ENCODE measurements around the gene WFS1. TPM values are rescaled to one million over a fixed set of nuclear protein-coding genes. Genes with fewer than 3 reads are reported as not detected.

Gene WFS1
- total RNA-seq, 1 donor from 2014 or later: 70.5 TPM

DNA sequence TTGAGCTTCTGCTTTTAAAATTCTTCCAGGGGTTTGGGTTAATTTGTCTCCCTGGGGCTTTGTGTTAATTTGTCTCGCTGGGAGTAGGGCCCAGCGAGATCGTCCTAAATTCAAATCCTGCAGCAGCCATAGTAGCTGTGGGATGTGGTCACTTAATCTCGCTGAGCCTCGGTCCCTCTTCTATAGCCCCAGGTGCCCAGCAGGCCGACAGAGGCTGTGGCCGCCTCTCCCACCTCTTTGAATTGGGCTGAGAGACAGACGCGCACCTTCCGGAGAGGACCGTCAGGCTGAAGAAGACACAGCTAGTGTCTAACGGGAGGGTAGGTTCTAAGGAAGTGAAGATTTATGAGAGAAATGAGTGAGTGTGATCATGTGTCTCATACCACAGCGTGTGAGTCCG is 15.7 kb upstream of the WFS1 start:
- intact Hi-C loops (cut with micrococcal nuclease): no loop called here
- no peak for DNase-seq
- no peak for ATAC-seq

DNA sequence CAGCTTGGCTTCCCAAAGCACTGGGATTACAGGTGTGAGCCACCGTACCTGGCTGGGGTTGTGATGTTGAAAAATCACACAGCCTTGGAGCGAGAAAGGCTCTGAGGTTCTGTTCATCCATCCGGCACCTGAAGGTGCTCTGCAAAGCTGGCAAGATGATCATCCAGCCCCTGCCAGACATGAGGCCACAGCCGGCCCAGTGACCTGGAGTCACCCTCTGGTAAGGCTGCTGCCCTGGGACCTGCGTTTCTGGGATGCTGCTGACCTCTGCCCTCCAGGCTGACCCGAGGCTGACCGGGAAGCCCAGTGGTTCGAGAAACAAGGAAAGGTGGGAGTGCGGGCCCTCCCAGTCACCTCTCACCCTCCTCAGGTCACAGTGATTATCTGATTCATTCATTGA is 13.5 kb upstream of the WFS1 start:
- intact Hi-C loops (cut with micrococcal nuclease): no loop called here
- ATAC-seq (no peak), DNase-seq (no peak)

DNA sequence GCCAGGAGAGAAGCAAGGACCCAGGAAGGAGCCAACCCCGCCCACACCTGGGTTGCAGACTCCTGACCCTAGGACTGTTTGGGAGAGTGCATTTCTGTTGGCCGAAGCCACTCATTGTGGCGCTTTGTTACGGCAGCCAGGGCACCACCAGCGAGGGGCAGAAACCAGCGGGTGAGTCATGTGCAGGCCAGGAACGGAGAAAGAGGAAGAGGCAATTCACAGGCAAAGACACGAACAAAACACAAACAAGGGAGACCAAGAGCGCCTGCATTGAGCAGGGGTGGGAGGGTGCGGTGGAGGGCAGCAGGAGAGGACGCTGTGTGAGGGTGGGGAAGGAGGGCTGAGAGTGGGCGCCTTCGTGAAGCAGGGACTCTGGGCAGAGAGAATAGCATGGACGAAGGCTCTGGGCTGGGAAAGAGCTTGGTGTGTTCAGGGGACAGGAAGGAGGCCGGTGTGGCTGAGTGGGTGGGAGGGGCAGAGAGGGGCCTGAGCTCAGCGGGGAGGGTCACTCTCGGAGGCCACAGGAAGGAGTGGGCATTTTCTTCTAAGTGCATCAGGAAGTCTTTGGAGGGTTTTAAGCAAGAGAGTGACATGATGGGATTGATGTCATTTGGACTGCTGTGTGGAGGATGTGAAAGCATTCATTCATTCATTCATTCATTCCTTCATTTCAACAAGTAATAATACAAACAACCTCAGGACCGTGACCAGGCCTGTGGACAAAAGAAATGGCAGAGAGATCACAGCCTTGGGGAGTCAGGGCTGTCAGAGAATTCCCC is 12.2 kb upstream of the WFS1 start:
- intact Hi-C loops (cut with micrococcal nuclease): no loop called here
- peak; percentile 18 for ATAC-seq
- no peak for DNase-seq

DNA sequence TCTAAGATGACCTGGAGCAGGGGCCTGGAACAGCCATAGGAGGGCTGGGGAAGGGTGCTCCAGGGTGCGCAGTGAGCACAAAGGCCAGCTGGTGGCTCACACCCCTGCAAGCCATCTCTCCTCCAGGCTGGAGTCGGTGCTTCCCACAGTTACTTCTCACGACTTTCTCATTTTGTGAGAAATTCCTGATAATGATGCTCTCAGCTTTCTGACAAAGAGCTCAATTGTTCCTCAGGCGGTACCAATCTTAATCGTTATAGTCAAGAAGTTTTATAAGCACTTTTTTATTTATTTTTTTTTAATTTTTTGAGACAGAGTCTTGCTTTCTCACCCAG is 11.7 kb upstream of the WFS1 start:
- intact Hi-C loops (cut with micrococcal nuclease): no loop called here
- DNase-seq: no peak

DNA sequence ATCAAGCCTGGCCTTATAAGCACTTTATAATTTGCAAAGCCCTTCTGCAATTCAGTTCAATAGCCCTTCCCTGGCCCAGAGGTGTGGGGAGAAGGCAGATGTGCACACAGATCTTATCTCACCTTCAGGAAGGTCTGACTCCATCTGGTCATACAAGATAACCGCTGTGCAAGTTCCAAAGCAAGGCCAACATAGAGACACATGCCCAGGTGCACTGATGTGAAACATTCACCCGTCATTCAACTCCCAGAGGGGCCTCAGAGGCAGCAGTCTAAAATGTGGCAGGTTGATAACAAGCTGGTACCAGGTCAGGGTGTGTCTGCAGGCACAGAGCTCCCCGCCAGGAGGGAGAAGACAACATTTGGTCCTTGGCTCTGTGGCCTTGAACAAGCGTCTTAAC is 10.9 kb upstream of the WFS1 start:
- intact Hi-C loops (cut with micrococcal nuclease): no loop called here
- ATAC-seq: no peak

More for the DNA sequence above, 11.7 kb upstream of the WFS1 start:
- ATAC-seq: no peak

DNA sequence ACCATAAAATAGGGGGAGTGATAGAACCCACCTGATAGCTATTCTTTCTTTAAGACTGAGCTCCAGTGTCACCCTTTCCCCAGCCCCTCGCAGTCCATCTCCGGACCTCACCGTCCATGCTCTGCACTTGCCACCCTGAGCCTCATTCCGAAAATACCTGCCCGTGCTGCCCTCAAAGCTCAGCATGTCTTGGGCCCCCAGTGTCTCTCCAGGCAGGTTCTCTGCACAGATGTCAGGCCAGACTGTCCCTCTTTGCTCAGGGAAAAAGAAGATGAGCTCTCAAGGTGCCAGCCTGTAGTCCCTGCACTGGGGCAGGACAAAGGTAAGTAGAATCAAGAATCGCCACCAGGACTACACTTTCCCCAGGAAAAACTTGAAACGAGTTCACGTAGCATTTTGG is 9.8 kb upstream of the WFS1 start:
- no peak for ATAC-seq
- DNase-seq: no peak
- intact Hi-C loops (cut with micrococcal nuclease): no loop called here

More for the DNA sequence above, 10.9 kb upstream of the WFS1 start:
- no peak for DNase-seq

DNA sequence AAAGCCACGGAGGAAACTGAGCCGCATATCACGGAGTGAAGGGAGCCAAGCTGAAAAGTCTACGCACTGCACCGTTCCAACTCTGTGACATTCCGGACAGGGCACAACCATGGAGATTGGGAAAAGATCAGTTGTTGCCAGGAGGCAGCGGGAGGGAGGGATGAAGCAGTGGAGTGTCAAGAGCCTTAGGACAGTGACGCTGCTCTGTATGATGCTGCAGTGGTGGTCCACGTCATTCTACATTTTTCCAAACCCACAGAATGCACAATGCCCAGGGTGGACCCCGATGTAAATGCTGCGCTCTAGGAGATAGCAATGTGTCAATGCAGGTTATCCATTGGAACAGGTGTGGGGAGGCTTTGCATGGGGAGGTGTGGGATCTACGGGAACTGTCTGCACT is 7.5 kb upstream of the WFS1 start:
- no peak for ATAC-seq
- DNase-seq: no peak
- intact Hi-C loops (cut with micrococcal nuclease): no loop called here

DNA sequence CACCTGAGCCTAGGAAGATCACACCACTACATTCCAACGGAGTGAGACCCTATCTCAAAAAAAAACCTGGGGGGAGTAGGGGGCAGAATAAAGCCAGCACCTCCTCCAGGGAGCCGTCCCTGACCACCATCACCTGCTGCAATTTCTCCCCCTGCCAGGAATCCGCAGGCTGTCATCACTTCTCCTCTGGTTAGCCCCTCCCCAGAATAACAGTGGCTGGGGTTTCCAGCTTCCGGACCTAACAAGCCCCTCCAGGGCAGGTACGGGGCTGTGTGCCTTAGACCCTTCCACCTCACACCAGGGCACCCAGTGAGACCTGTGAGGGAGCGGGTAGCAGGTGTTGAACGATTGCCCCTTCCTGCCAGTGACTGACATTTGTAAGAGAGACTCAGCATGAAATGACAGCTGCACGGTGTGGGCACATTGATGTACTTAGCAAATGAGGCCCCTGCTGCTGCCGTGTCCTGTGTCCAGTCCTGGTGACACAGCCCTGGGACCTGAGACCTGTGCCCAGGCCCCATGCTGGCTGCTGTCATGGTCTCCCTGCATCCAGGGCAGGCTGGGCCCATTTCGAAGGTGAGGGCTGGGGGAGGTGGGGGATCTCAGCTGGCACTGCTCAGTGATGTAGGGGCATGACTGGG is 6.7 kb upstream of the WFS1 start:
- ATAC-seq (no peak), DNase-seq (no peak)
- intact Hi-C loops (cut with micrococcal nuclease): no loop called here

DNA sequence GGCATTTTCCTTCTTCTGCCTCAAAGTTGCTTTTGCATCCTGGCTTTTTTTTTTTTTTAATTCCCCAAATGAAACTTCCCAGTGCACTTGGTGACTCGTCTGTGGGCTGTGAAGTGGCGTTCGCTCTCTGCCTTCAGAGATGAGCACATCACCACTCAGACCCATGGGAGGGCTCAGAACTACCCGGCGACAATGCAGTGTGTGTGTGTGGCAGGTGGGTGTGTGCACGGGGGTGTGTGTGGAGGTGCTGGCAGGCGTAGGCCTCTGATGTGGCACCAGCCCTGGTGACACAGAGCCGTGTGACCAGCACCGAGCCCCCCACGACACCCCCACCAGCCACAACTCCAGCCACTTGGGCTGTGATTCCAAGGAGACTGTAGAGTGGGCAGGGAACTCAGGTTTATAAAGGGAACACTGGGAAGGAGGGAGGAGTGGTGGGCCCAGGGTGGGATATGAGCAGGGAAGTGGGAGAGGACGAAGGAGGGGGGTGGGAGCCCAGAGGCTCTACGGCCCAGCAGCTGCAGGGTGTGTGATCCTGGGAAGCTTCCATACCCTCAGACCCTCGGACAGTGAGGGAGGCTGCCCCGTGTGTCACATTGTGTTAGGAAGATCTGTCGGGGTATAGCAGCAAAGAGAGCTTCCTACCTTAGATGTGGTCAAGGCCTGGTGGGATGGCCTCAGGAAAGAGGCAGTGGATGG is 6.0 kb upstream of the WFS1 start:
- intact Hi-C loops (cut with micrococcal nuclease): no loop called here
- DNase-seq (no peak), ATAC-seq (no peak)

DNA sequence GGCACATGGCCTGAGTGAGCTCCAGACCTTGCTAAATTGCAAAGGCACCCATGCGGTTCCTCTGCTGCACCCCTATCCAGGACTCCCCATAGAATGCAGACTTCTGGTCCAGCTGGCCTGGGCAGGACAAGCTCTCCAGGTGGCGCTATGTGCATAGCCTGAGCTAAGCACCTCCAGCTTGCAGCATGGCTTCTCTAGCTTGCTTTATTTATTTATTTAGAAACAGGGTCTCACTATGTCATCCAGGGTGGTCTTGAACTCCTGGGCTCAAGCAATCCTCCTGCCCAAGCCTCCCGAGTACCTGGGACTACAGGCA is 5.5 kb upstream of the WFS1 start:
- intact Hi-C loops (cut with micrococcal nuclease): no loop called here
- DNase-seq (peak; percentile 70), ATAC-seq (peak; percentile 76)

DNA sequence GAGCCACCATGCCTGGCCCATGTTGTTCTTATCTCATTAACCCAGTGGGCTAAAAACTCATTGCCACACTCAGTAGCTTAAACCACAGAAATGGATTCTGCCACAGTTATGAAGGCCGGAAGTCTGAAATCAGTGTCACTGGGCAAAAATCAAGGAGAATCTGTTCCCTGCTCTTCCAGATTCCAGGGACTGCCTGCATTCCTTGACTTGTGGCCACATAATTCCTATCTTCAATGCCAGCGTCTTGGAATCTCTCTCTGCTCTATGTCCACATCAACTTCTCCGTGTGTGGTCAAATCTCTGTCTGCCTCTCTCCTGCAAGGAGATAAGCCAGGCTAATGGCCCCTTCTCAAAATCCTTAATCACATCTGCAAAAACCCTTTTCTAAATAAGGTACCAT is 4.1 kb upstream of the WFS1 start:
- intact Hi-C loops (cut with micrococcal nuclease): no loop called here
- ATAC-seq: no peak
- DNase-seq: no peak

DNA sequence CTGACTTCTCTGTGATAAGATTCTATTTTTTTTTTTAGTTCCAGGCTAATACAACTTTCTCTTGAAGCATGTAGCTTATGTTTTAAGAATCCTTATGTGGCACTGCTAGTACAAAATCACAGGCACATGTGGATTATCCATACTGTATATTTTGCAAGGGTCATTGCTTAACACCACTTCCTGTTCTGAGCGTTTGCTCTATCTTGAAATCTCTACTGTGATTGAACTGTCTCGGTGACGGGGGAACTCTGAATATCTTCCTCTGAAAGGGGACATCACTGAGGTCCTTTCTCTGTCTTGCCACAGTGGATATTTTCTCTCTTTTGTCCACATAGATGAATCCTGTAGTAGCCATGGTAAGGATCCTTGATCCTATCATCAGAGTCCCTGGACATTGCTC is 2.1 kb upstream of the WFS1 start:
- DNase-seq (no peak), ATAC-seq (no peak)
- intact Hi-C loops (cut with micrococcal nuclease): no loop called here

DNA sequence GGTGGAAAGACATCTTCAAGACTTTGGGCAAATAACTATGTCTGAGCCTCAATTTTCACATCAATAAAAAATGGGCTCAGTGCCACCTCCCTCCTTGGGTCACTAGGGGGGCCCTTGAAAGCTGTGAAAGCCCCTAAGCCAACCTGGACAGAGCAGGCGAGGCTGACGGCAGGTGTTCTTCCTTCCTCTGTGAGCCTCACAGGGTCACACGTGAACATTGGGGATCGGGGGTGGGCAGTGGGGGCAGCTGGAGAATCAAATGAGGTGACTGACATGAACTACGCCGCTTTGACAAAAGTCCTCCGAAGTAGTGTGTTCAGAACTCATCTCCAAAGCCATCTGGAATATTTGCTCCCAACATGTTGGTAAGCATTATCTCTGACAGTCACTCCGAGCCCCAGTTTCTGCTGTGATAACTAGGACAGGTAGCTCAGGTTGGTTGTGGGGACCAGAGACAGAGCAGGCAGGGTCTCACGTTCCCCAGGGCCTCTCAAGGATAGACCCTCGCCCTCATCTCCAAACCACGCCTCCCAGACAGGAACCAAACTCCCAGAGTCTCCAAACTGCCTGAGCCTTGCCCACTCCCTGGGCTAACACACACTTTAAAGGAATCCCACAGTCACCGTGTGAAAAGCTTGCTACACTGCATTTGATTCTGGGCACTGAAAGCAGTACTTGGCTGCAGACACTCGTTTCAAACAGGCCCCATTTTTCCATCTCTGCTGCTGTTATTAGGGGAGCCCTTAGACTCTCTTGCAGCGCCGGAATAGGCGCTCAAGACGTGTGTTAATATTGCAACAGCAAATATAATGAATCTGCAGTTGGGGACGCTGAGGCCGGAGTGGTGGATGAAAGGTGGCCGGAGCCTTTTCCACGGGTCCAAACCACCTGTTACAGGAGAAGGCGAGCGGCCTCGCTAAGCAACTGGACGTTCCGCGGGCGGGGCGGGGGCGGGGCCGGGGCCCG is 717 bp upstream of the WFS1 start:
- intact Hi-C loops (cut with micrococcal nuclease): no loop called here
- DNase-seq (no peak), ATAC-seq (no peak)

DNA sequence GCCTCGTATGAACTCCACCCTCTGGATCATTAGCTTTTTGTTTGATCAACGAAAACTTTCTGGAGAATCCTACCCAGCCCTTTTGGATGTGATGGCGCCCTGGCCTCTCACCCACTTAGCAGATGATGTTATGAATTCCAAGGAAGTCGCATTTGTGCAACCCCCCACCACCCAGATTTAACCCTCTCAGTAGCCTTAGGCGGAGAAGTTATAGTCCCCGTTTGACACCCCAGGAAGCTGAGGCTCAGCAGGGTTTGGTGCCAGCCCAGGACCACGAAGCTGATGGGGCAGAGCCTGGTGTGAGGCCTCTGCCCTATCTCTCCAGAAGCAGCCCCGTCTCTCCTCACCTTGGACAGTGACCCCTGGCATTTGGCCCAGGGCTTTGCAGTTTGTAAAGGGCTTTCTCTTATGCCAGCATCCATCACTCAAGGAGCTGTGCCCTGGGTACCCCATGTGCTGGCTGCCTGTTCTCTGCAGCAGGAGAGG is 1.0 kb downstream of the WFS1 start:
- peak; percentile 3 for ATAC-seq
- intact Hi-C loops (cut with micrococcal nuclease): no loop called here
- peak; percentile 48 for DNase-seq

DNA sequence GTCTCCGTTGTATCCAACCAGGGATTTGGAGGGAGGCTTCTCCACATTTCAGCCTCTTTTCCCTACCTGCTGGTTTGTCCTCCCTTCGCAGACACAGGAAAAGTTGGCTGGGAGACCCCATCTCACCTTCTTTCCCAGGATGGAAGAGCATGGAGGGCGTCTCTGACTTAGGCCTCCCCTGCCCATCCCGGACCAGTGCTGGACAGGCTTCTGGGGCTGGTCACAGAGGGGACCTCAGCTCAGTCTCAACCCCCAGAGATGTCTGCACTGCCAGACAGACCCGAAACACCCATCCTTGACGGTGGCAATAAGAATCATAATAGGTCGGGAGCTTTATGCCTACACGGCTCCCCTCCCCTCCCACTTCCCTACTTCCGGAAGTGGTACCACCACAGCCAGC is 1.6 kb downstream of the WFS1 start:
- ATAC-seq: no peak
- intact Hi-C loops (cut with micrococcal nuclease): no loop called here
- DNase-seq: no peak

DNA sequence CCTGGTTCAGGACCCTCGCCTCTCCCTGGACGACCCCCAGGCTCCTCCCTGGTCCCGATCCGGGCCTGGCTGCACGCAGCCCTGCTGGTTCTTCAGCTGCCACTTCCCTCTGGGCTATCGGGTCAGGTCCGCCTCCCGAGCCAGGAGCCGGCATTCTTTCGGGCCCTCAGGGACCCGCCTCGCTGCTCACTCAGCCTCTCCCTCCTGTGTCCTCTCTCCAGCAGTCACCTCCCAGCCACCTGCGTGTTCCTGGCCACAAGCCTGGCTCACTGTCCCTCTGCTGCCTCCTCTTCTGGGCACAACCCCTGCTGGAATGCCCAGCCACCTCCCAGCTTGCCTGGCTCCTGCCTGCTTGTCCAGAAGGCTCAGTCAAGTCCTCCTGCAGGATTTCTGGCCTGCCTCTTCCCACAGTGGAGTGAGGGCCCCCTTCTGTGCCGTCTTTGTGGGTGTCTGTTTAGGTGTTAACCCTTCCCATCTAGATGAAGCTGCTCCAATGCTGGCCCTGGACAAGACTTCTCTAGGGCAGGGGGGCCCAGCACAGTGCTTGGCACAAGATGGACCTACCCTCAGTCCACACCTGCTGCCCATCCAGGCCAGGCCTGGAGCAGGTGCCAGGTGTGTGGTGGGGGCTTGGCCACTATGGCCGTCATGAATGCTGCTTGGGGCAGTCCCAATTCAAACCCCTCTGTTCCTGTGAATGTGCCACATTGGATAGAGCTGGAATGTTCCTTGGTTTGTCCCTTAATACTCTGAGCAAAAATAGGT is 2.2 kb downstream of the WFS1 start:
- intact Hi-C loops (cut with micrococcal nuclease): no loop called here
- ATAC-seq: peak; percentile 59

DNA sequence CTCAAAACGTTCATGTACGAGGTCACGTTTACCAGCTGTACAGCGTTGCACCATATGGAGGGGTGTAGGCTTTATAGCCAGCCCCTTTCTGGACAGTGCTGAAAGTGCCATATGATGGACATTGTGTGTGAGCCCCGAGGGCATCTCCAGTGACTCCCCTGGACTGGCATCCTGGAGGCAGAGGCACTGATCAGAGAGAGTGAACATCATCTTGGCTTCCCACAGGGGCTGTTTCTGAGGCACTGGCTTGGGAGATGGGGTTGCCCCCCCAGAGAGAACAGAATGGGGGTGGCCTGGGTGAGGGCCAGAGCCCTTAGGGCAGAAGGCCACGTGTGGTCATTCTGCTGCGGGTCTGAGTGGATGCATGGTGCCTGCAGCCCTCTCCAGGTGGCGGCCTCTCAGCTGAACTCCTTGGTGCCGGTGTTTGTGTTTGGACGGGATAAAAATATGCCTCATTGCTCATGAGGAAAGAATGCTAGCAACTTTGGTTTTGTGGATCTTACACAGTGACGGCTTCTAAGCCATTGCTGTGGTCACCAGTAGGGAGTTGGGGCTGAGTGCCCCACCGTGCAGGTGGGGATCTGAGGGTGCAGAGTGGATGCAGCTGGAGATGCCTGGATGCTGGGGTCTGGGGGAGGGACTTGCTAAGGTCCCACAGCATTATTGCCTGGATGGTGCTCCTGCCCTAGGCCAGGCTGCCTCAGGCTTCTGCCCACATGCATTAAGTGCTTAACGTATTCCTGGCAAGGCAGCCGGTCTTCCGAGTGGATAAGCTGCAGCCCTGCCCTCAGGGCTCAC is 3.4 kb downstream of the WFS1 start:
- ATAC-seq (no peak), DNase-seq (no peak)
- intact Hi-C loops (cut with micrococcal nuclease): no loop called here

More for the DNA sequence above, 2.2 kb downstream of the WFS1 start:
- DNase-seq: peak; percentile 83

DNA sequence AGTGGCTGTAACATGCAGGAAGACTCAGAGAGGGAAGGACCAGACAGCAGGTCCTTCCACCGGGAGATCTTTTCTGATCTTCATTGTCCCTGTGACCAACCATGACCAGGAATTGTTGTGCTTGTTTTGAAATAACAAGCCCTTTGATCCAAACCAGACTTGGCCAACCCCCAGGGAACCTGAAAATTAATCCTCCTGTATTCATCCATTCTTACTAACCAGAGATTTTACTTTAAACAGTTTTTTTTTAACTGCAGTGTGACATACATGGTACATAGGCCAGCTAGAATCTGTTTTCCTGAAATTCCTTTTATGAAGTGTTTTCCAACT is 4.0 kb downstream of the WFS1 start:
- ATAC-seq: no peak
- DNase-seq: no peak
- intact Hi-C loops (cut with micrococcal nuclease): no loop called here

Measured in left ventricle myocardium superior (tissue), 1 donor.